ENCODE data around the gene PDAP1.
"Not testable (repeated sequence)": the region's sequence is repeated elsewhere in the genome, so short reads cannot be mapped to it uniquely, and the experiment has no call there.

Gene PDAP1

GRCh38 chr7:99420986-99421385 lies 12.6 kb upstream of the PDAP1 start:
- no peak for DNase-seq (ENCODE audit: extremely low spot score)
- TF ChIP-seq FOXA1 (IDR thresholded peaks at IDR 0.05) (no peak), SUZ12 (IDR thresholded peaks at IDR 0.05) (no peak), FOXM1 (IDR thresholded peaks at IDR 0.05; ENCODE audit: borderline replicate concordance) (no peak), FOXK2 (IDR thresholded peaks at IDR 0.05) (no peak), ELF4 (IDR thresholded peaks at IDR 0.05) (no peak), ARNT (IDR thresholded peaks at IDR 0.05) (no peak), TARDBP (IDR thresholded peaks at IDR 0.05) (no peak), ZNF384 (IDR thresholded peaks at IDR 0.05) (no peak), LEF1 (IDR thresholded peaks at IDR 0.05; ENCODE audit: borderline replicate concordance) (no peak), SP1 (IDR thresholded peaks at IDR 0.05) (no peak), CTBP1 (IDR thresholded peaks at IDR 0.05; ENCODE audit: borderline replicate concordance) (no peak), NFRKB (IDR thresholded peaks at IDR 0.05) (no peak), BHLHE40 (IDR thresholded peaks at IDR 0.05; ENCODE audit: borderline replicate concordance) (no peak), L3MBTL2 (conservative IDR thresholded peaks at IDR 0.05) (no peak), PKNOX1 (IDR thresholded peaks at IDR 0.05) (no peak)
- CTCF ChIA-PET, result no interaction called here
- POLR2A ChIA-PET, result interaction anchor here (1.1 kb wide), 1 partner anchor 12 kb away, joined by 6 read pairs; the partner anchor contains the start of genes BUD31 and PDAP1

- no peak for DNase-seq (ENCODE audit: extremely low spot score)
- TF ChIP-seq ZNF384 (IDR thresholded peaks at IDR 0.05), result no peak
- no peak for TF ChIP-seq L3MBTL2 (conservative IDR thresholded peaks at IDR 0.05)
- TF ChIP-seq PKNOX1 (IDR thresholded peaks at IDR 0.05), result no peak
- TF ChIP-seq BHLHE40 (IDR thresholded peaks at IDR 0.05; ENCODE audit: borderline replicate concordance), result no peak
- no peak for TF ChIP-seq SP1 (IDR thresholded peaks at IDR 0.05)
- no peak for TF ChIP-seq NFRKB (IDR thresholded peaks at IDR 0.05)
- TF ChIP-seq ELF4 (IDR thresholded peaks at IDR 0.05), result no peak
- no peak for TF ChIP-seq FOXA1 (IDR thresholded peaks at IDR 0.05)
- no peak for TF ChIP-seq FOXK2 (IDR thresholded peaks at IDR 0.05)
- no peak for TF ChIP-seq SUZ12 (IDR thresholded peaks at IDR 0.05)
- TF ChIP-seq FOXM1 (IDR thresholded peaks at IDR 0.05; ENCODE audit: borderline replicate concordance), result no peak
- TF ChIP-seq ARNT (IDR thresholded peaks at IDR 0.05), result no peak
- ChIA-PET CTCF (no interaction called here), POLR2A (no interaction called here)
These were observed 11.8 kb upstream of the PDAP1 start for GRCh38 chr7:99420213-99420612.

- DNase-seq (ENCODE audit: extremely low spot score), result no peak
- TF ChIP-seq PKNOX1 (IDR thresholded peaks at IDR 0.05), result no peak
- POLR2A ChIA-PET, result no interaction called here
- CTCF ChIA-PET, result no interaction called here
These were observed 11.1 kb upstream of the PDAP1 start for GRCh38 chr7:99419323-99420021.

GRCh38 chr7:99418260-99418659 lies 9.9 kb upstream of the PDAP1 start:
- TF ChIP-seq ZNF384 (IDR thresholded peaks at IDR 0.05) (no peak), FOXK2 (IDR thresholded peaks at IDR 0.05) (no peak), FOXA1 (IDR thresholded peaks at IDR 0.05) (no peak)
- CTCF ChIA-PET, result no interaction called here
- no peak for DNase-seq (ENCODE audit: extremely low spot score)
- POLR2A ChIA-PET, result interaction anchor here (1.3 kb wide), 1 partner anchor 9 kb away, joined by 3 read pairs; the partner anchor contains the start of genes BUD31 and PDAP1

GRCh38 chr7:99415513-99416127 lies 7.2 kb upstream of the PDAP1 start:
- not testable (repeated sequence) for DNase-seq (ENCODE audit: extremely low spot score)
- CTCF ChIA-PET, result interaction anchor here (0.6 kb wide), 1 partner anchor 397 kb away, joined by 3 read pairs; no protein-coding TSS in a partner anchor

GRCh38 chr7:99410635-99411034 lies 2.2 kb upstream of the PDAP1 start:
- POLR2A ChIA-PET, result no interaction called here
- TF ChIP-seq L3MBTL2 (conservative IDR thresholded peaks at IDR 0.05) (no peak), SP1 (IDR thresholded peaks at IDR 0.05) (no peak), TARDBP (IDR thresholded peaks at IDR 0.05) (no peak), ELF4 (IDR thresholded peaks at IDR 0.05) (no peak), FOXK2 (IDR thresholded peaks at IDR 0.05) (no peak), ZNF384 (IDR thresholded peaks at IDR 0.05) (no peak), CTBP1 (IDR thresholded peaks at IDR 0.05; ENCODE audit: borderline replicate concordance) (no peak), SUZ12 (IDR thresholded peaks at IDR 0.05) (no peak), LEF1 (IDR thresholded peaks at IDR 0.05; ENCODE audit: borderline replicate concordance) (no peak), PKNOX1 (IDR thresholded peaks at IDR 0.05) (no peak), FOXA1 (IDR thresholded peaks at IDR 0.05) (no peak), HDGF (IDR thresholded peaks at IDR 0.05; ENCODE audit: borderline replicate concordance) (no peak), FOXM1 (IDR thresholded peaks at IDR 0.05; ENCODE audit: borderline replicate concordance) (no peak)
- DNase-seq (ENCODE audit: extremely low spot score), result no peak
- CTCF ChIA-PET, result no interaction called here

More at GRCh38 chr7:99415513-99416127, 7.2 kb upstream of the PDAP1 start:
- POLR2A ChIA-PET, result interaction anchor here (0.8 to 1.2 kb wide), 2 partner anchors 9 to 90 kb away, joined by 3 read pairs; partner anchors contain the start of gene ARPC1A

Data from HEK293T (cell line).